OCI-LY3 (cell line): ENCODE measurements around the gene RAMP1.

Source experiments
- EZH2phosphoT487 ChIP-seq: fragments of 200-600 bp; shearing (Covaris generic); IDR thresholded peaks from 2 replicates; pipeline ENCODE4 v1.6.1; 2018; ENCODE audit warnings: antibody characterized with exemption, mixed run types, low read depth
- TF ChIP-seq, protein P1 (sequence below): fragments of 200-600, 300-600 bp; sonication (generic); IDR thresholded peaks from 2 replicates; pipeline ENCODE4 v1.5.1; 2014; ENCODE audit warnings: antibody characterized with exemption, low read length, low read depth

DNA sequence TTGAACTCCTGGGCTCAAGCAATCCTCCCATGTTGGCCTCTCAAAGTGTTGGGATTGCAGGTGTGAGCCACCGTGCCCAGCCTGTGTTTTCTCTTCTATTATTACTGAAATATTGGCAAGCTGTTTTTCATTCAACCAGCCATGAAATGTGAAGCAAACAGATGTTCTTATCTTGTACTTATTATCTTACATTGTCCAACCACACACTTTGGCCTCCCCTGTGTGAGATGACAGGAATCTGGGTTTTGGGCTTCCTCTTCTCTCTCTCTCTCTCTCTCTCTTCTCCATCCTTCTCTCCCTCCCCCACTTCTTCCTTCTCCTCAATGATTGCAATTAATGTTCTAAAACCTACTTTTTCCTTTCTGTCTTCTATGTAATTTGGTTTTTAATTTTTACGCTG, 33.1 kb downstream of the RAMP1 start:
- TF ChIP-seq, protein P1, sequence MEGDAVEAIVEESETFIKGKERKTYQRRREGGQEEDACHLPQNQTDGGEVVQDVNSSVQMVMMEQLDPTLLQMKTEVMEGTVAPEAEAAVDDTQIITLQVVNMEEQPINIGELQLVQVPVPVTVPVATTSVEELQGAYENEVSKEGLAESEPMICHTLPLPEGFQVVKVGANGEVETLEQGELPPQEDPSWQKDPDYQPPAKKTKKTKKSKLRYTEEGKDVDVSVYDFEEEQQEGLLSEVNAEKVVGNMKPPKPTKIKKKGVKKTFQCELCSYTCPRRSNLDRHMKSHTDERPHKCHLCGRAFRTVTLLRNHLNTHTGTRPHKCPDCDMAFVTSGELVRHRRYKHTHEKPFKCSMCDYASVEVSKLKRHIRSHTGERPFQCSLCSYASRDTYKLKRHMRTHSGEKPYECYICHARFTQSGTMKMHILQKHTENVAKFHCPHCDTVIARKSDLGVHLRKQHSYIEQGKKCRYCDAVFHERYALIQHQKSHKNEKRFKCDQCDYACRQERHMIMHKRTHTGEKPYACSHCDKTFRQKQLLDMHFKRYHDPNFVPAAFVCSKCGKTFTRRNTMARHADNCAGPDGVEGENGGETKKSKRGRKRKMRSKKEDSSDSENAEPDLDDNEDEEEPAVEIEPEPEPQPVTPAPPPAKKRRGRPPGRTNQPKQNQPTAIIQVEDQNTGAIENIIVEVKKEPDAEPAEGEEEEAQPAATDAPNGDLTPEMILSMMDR: no peak
- no peak for TF ChIP-seq EZH2phosphoT487
